Calu3 (cell line): ENCODE results near the gene WDR5. TPM values are rescaled to one million over a fixed set of nuclear protein-coding genes. Genes with fewer than 3 reads are reported as not detected.

Experiments used
- Bru-seq: library from RNA; stranded (reverse); fragments of 400-500 nt; gene quantifications from one replicate; lab custom pipeline; 2021; lab: Mats Ljungman, UMichigan
- BruChase-seq, 2 experiments: library from RNA; stranded (reverse); fragments of 400-500 nt; gene quantifications; one replicate each; lab custom pipeline; 2021; lab: Mats Ljungman, UMichigan
- BruUV-seq: library from RNA; stranded (reverse); fragments of 400-500 nt; replicated peaks from 2 replicates; lab custom pipeline; 2021; lab: Mats Ljungman, UMichigan
- CTCF ChIA-PET: fragments of 300-600 bp; sonication (Branson Sonifier 250); formaldehyde crosslinking; loops from one replicate; lab custom pipeline; 2022; ENCODE audit warnings: antibody characterized with exemption; lab: Charles Lee
- DNase-seq: peaks from one replicate; pipeline ENCODE4 v3.0.0; 2022
- H3K27ac Mint-ChIP-seq: one replicate; pipeline ENCODE4 v1.8.0; 2022; ENCODE audit warnings: mixed read lengths; ENCODE audit not compliant: unreplicated experiment
- H3K27me3 Mint-ChIP-seq: one replicate; pipeline ENCODE4 v1.8.0; 2022; ENCODE audit warnings: mixed read lengths; ENCODE audit not compliant: unreplicated experiment
- H3K36me3 Mint-ChIP-seq: one replicate; pipeline ENCODE4 v1.8.0; 2022; ENCODE audit warnings: mild to moderate bottlenecking, moderate library complexity, mixed read lengths; ENCODE audit not compliant: insufficient read depth, unreplicated experiment
- H3K4me1 Mint-ChIP-seq: one replicate; pipeline ENCODE4 v1.8.0; 2022; ENCODE audit warnings: mild to moderate bottlenecking, low read depth, mixed read lengths; ENCODE audit not compliant: unreplicated experiment
- H3K4me3 Mint-ChIP-seq: one replicate; pipeline ENCODE4 v1.8.0; 2022; ENCODE audit warnings: mild to moderate bottlenecking, low read depth, moderate library complexity, mixed read lengths; ENCODE audit not compliant: unreplicated experiment
- H3K9me3 Mint-ChIP-seq: one replicate; pipeline ENCODE4 v1.8.0; 2022; ENCODE audit warnings: low read depth, mixed read lengths; ENCODE audit not compliant: unreplicated experiment
- CTCF ChIP-seq: fragments of 200-600 bp; IDR thresholded peaks from one replicate; pipeline ENCODE4 v1.8.0; 2022; ENCODE audit warnings: antibody characterized with exemption; ENCODE audit not compliant: unreplicated experiment
- intact Hi-C: fragments of 100-400 bp; cut with micrococcal nuclease; formaldehyde crosslinking; loops from one replicate; pipeline ENCODE4 v1.10.0; 2022; ENCODE audit not compliant: unreplicated experiment
- long read RNA-seq: library from polyadenylated mRNA; stranded (forward); transcript quantifications from one replicate; pipeline ENCODE4 v2.0.0, GENCODE V29; 2022
- total RNA-seq: library from RNA; stranded (reverse); gene quantifications from 2 replicates; pipeline ENCODE4 v1.2.3, GENCODE V29; 2022

WDR5 gene
- total RNA-seq, result 27.5 and 30.1 TPM in 2 replicates
- Bru-seq, nascent RNA, result percentile 66 among the genes with signal in this experiment
- BruChase-seq, experiment 1, labeled RNA remaining after a 6-hour chase, result percentile 77 among the genes with signal in this experiment
- BruChase-seq, experiment 2, labeled RNA remaining after a 2-hour chase, result percentile 78 among the genes with signal in this experiment
- long read RNA-seq, transcript WDR5-201 (14 exons, 3,151 nt), result major isoform, 8 of 13 reads
- long read RNA-seq, partial matches to known transcripts, result 2 of 13 reads
- long read RNA-seq, other reads (novel, unspliced or antisense), result 3 of 13 reads

- TF ChIP-seq CTCF, result no peak
- peaks cover 38% of the 10 kb centered on the region for H3K36me3 Mint-ChIP-seq
- peak within 1 kb of the TSS; percentile 84 for H3K4me3 Mint-ChIP-seq
- no peaks in the 10 kb centered on the region for H3K9me3 Mint-ChIP-seq
- H3K4me1 Mint-ChIP-seq, result peaks cover 24% of the 10 kb centered on the region
- BruUV-seq, result no TSS peak
- peak within 1 kb of the TSS; percentile 42 for H3K27ac Mint-ChIP-seq
- CTCF ChIA-PET, result interaction anchor here (0.9 to 1.1 kb wide), 2 partner anchors 28 to 111 kb away, joined by 3 to 5 read pairs; partner anchors contain the start of gene BRD3OS
- intact Hi-C loops, result no loop called here
- no peaks in the 10 kb centered on the region for H3K27me3 Mint-ChIP-seq
- DNase-seq, result peak; percentile 86
Measured at GRCh38 chr9:134135343-134136117, at the start of gene WDR5. TSS of gene WDR5 (plus strand) at chr9:134136082. CDS start at chr9:134139878, 3,796 bp downstream.

DNA sequence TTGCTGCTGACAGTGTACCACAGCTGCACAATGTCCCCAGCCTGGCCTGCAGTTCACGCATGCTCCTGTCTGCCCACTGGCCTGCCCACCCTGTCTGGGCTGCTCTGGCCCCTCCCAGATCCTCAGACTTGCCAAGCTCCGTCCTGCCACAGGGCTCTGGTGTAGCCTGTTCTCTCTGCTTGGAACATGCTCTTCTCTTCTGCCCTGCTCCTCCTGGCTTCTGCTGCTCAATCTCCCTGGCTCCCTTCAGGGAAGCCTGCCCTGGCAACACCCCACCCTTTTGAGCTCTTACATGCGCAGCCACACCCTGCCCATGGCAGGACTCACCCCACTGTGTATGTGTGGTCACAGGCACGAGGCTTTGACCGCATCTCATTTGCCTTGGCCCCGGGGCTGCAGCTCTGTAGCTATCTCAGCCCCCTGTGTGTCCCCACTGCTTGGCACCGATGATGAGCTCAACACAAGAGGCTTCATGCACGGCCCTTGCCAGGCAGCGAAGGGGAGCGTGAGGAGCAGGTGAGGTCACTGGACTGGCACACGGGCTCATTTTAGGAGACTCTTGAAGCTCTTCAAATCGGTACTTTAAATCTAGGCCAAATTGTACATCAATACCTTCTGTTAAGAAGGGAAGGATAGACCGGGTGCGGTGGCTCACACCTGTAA, 47.7 kb upstream of the WDR5 start:
- Mint-ChIP-seq H3K36me3 (no peaks in the 10 kb centered on the region), H3K27me3 (peaks cover 33% of the 10 kb centered on the region), H3K4me3 (no peak overlapping the region), H3K9me3 (peaks cover 2% of the 10 kb centered on the region), H3K27ac (no peak overlapping the region), H3K4me1 (no peaks in the 10 kb centered on the region)
- TF ChIP-seq CTCF, result no peak
- CTCF ChIA-PET, result no interaction called here
- intact Hi-C loops, result no loop called here
- no peak for DNase-seq
- BruUV-seq, result no TSS peak

DNA sequence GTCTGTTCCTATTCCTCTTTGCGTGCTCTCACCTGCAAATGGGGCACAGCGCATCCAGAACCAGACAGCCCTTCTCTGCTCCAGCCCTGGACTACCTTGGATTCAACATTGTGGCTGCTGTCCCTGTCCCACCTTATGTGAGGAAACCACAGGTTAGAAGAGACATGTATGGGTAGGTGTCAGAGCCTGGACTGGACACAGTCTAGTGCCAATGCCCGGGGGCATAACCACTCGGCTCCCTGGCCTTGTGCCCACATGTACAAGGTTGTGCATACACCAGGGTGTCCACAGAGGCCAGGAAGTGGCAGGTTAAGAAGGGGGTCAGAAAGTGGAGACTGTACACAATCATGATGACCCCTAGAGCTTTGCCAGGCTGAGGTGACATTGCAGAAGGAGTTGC, 45.9 kb upstream of the WDR5 start:
- no peaks in the 10 kb centered on the region for H3K36me3 Mint-ChIP-seq
- no TSS peak for BruUV-seq
- no peak overlapping the region for H3K4me3 Mint-ChIP-seq
- H3K27ac Mint-ChIP-seq, result no peak overlapping the region
- no peak for DNase-seq
- CTCF ChIA-PET, result no interaction called here
- TF ChIP-seq CTCF, result no peak
- intact Hi-C loops, result no loop called here
- H3K4me1 Mint-ChIP-seq, result no peaks in the 10 kb centered on the region
- peaks cover 15% of the 10 kb centered on the region for H3K27me3 Mint-ChIP-seq
- H3K9me3 Mint-ChIP-seq, result peaks cover 2% of the 10 kb centered on the region

- Mint-ChIP-seq H3K4me1 (no peaks in the 10 kb centered on the region), H3K27ac (no peak overlapping the region), H3K4me3 (peak overlapping the region; percentile 34), H3K36me3 (no peaks in the 10 kb centered on the region), H3K27me3 (peaks cover 27% of the 10 kb centered on the region), H3K9me3 (peaks cover 4% of the 10 kb centered on the region)
- no TSS peak for BruUV-seq
- intact Hi-C loops, result no loop called here
- CTCF ChIA-PET, result interaction anchor here (0.6 to 0.9 kb wide), 2 partner anchors 57 to 317 kb away, joined by 3 read pairs; no protein-coding TSS in a partner anchor
- peak; percentile 56 for TF ChIP-seq CTCF
- DNase-seq, result peak; percentile 65
Measured at GRCh38 chr9:134099123-134099761, 36.6 kb upstream of the WDR5 start.
